OCI-LY3 (cell line): ENCODE data around the gene TNFRSF14.

Experiments
- H2AFZ ChIP-seq: fragments of 200-600, 300-600 bp; shearing (Covaris generic); 2 replicates; pipeline ENCODE4 v1.6.0; 2014; ENCODE audit warnings: antibody characterized with exemption, low read depth, low read length
- H3K27ac ChIP-seq: fragments of 200-600, 300-600 bp; sonication (generic); 2 replicates; pipeline ENCODE4 v1.5.1; 2014; ENCODE audit warnings: mild to moderate bottlenecking, low read length, moderate library complexity, mixed read lengths
- H3K27me3 ChIP-seq: fragments of 200-600, 300-600 bp; sonication (generic); 2 replicates; pipeline ENCODE4 v1.6.1; 2014; ENCODE audit warnings: low read depth, low read length, mixed read lengths
- H3K36me3 ChIP-seq: fragments of 200-600, 300-600 bp; sonication (generic); replicated peaks from 2 replicates; pipeline ENCODE3; 2014; ENCODE audit warnings: low read depth, low read length, mixed read lengths
- H3K4me1 ChIP-seq: fragments of 300-600, 200-600 bp; sonication (generic); 2 replicates; pipeline ENCODE4 v1.6.1; 2014; ENCODE audit warnings: low read length, mixed read lengths
- H3K4me2 ChIP-seq: fragments of 200-600, 300-600 bp; sonication (generic); 2 replicates; pipeline ENCODE4 v1.6.1; 2014; ENCODE audit warnings: low read length, mixed read lengths
- H3K4me3 ChIP-seq: fragments of 300-600, 200-600 bp; sonication (generic); 2 replicates; pipeline ENCODE4 v1.5.1; 2014; ENCODE audit warnings: antibody characterized with exemption, mild to moderate bottlenecking, low read length, moderate library complexity
- H3K79me2 ChIP-seq: fragments of 300-600, 200-600 bp; shearing (Covaris generic); 2 replicates; pipeline ENCODE4 v1.6.1; 2014; ENCODE audit warnings: mild to moderate bottlenecking, low read length, mixed read lengths
- H3K9ac ChIP-seq: fragments of 300-600, 200-600 bp; shearing (Covaris generic); 2 replicates; pipeline ENCODE4 v1.6.0; 2014; ENCODE audit warnings: mild to moderate bottlenecking, low read length, moderate library complexity
- H3K9me3 ChIP-seq: fragments of 200-600, 300-600 bp; shearing (Covaris generic); 2 replicates; pipeline ENCODE4 v1.6.1; 2014; ENCODE audit warnings: low read length, mixed read lengths; ENCODE audit not compliant: insufficient read depth
- H4K20me1 ChIP-seq: fragments of 200-600, 300-600 bp; sonication (generic); 2 replicates; pipeline ENCODE4 v1.6.1; 2016; ENCODE audit warnings: low read length, mixed read lengths; ENCODE audit not compliant: insufficient read depth
- CTCF ChIP-seq: fragments of 200-600, 300-600 bp; sonication (generic); IDR thresholded peaks from 2 replicates; pipeline ENCODE4 v1.5.1; 2014; ENCODE audit warnings: antibody characterized with exemption, low read length, low read depth
- EZH2phosphoT487 ChIP-seq: fragments of 200-600 bp; shearing (Covaris generic); IDR thresholded peaks from 2 replicates; pipeline ENCODE4 v1.6.1; 2018; ENCODE audit warnings: antibody characterized with exemption, mixed run types, low read depth

The TNFRSF14 gene

GRCh38 chr1:2513939-2514652 is 42.1 kb upstream of the TNFRSF14 start:
- H3K27me3 ChIP-seq, result no peaks in the 10 kb centered on the region
- no peak overlapping the region for H3K4me3 ChIP-seq
- peaks cover 29% of the 10 kb centered on the region for H3K36me3 ChIP-seq
- H3K9me3 ChIP-seq, result no peaks in the 10 kb centered on the region
- H3K4me1 ChIP-seq, result no peaks in the 10 kb centered on the region
- TF ChIP-seq EZH2phosphoT487 (no peak), CTCF (no peak)
- no peaks in the 10 kb centered on the region for H4K20me1 ChIP-seq
- no peak overlapping the region for H3K9ac ChIP-seq
- no peak overlapping the region for H3K4me2 ChIP-seq
- H3K27ac ChIP-seq, result no peak overlapping the region
- no peak overlapping the region for H2AFZ ChIP-seq
- H3K79me2 ChIP-seq, result no peaks in the 10 kb centered on the region

GRCh38 chr1:2514863-2515762 is 41.1 kb upstream of the TNFRSF14 start:
- Histone ChIP-seq H3K27ac (no peak overlapping the region), H3K9me3 (no peaks in the 10 kb centered on the region), H2AFZ (no peak overlapping the region), H3K36me3 (peaks cover 25% of the 10 kb centered on the region), H3K4me1 (no peaks in the 10 kb centered on the region), H3K27me3 (no peaks in the 10 kb centered on the region), H3K4me2 (no peak overlapping the region), H3K9ac (no peak overlapping the region), H4K20me1 (no peaks in the 10 kb centered on the region), H3K79me2 (no peaks in the 10 kb centered on the region), H3K4me3 (no peak overlapping the region)
- TF ChIP-seq EZH2phosphoT487, result no peak
- TF ChIP-seq CTCF, result no peak

- no peak overlapping the region for H3K27ac ChIP-seq
- H3K27me3 ChIP-seq, result no peaks in the 10 kb centered on the region
- no peak overlapping the region for H3K9ac ChIP-seq
- H3K9me3 ChIP-seq, result no peaks in the 10 kb centered on the region
- H4K20me1 ChIP-seq, result no peaks in the 10 kb centered on the region
- H3K79me2 ChIP-seq, result no peaks in the 10 kb centered on the region
- H3K4me2 ChIP-seq, result no peak overlapping the region
- TF ChIP-seq EZH2phosphoT487 (no peak), CTCF (no peak)
- H3K4me3 ChIP-seq, result no peak overlapping the region
- no peak overlapping the region for H2AFZ ChIP-seq
- peaks cover 27% of the 10 kb centered on the region for H3K36me3 ChIP-seq
- no peaks in the 10 kb centered on the region for H3K4me1 ChIP-seq
Measured at GRCh38 chr1:2515763-2516080, 40.4 kb upstream of the TNFRSF14 start.

GRCh38 chr1:2516124-2516523 is 40.0 kb upstream of the TNFRSF14 start:
- Histone ChIP-seq H2AFZ (no peak overlapping the region), H3K27ac (no peak overlapping the region), H3K9me3 (no peaks in the 10 kb centered on the region), H3K4me2 (no peak overlapping the region), H3K9ac (no peak overlapping the region), H3K36me3 (peaks cover 30% of the 10 kb centered on the region), H3K4me1 (no peaks in the 10 kb centered on the region), H3K27me3 (no peaks in the 10 kb centered on the region), H3K4me3 (no peak overlapping the region), H4K20me1 (0 out of 2 replicates have a peak, but pooled peaks cover 3% of the 10 kb centered on the region), H3K79me2 (peaks cover 3% of the 10 kb centered on the region; the same call in 1 of the 2 replicates)
- no peak for TF ChIP-seq CTCF
- TF ChIP-seq EZH2phosphoT487, result no peak
